H1 (cell line): Measurements from ENCODE around the gene TRAF3IP1. TPM values are rescaled to one million over a fixed set of nuclear protein-coding genes. Genes with fewer than 3 reads are reported as not detected.

Source experiments
- CTCF ChIA-PET: fragments of 300-600 bp; sonication (Branson Sonifier 250); formaldehyde crosslinking; loops from one replicate; lab custom pipeline; 2021; ENCODE audit not compliant: partially characterized antibody; lab: Charles Lee
- POLR2A ChIA-PET: fragments of 300-600 bp; sonication (Branson Sonifier 250); formaldehyde crosslinking; loops from one replicate; lab custom pipeline; 2021; ENCODE audit warnings: inconsistent platforms; ENCODE audit not compliant: partially characterized antibody; lab: Charles Lee
- DNase-seq, 2 experiments: peaks; one replicate each; pipeline versions ENCODE4 v3.0.0 to v3.0.0-alpha.2; 2010 to 2022; ENCODE audit warnings: low spot score in 2 of 2, low read depth in 1 of 2, mixed read lengths in 1 of 2
- FAIRE-seq: peaks from 2 replicates; lab custom pipeline; 2011; peaks lifted over from hg19 to GRCh38; lab: Jason Lieb, UNC
- H2AFZ ChIP-seq: 2 replicates; pipeline ENCODE4 v1.8.1; 2012; ENCODE audit warnings: low read length, inconsistent platforms
- H2AK5ac ChIP-seq: 2 replicates; pipeline ENCODE4 v1.6.1; 2013; ENCODE audit warnings: low read depth, low read length
- H2BK120ac ChIP-seq: replicated peaks from 2 replicates; pipeline ENCODE3; 2013; ENCODE audit warnings: low read depth, low read length, inconsistent platforms
- H2BK12ac ChIP-seq: 2 replicates; pipeline ENCODE4 v1.6.1; 2013; ENCODE audit warnings: low read depth, low read length
- H2BK15ac ChIP-seq: 2 replicates; pipeline ENCODE4 v1.6.1; 2013; ENCODE audit warnings: low read length
- H2BK20ac ChIP-seq: 2 replicates; pipeline ENCODE4 v1.6.1; 2013; ENCODE audit warnings: low read length
- H2BK5ac ChIP-seq: 2 replicates; pipeline ENCODE4 v1.6.1; 2013; ENCODE audit warnings: low read depth, low read length
- H3K14ac ChIP-seq: 2 replicates; pipeline ENCODE4 v1.6.1; 2013; ENCODE audit warnings: inconsistent platforms; ENCODE audit not compliant: insufficient read length
- H3K18ac ChIP-seq: 2 replicates; pipeline ENCODE4 v1.6.1; 2013; ENCODE audit warnings: low read length; ENCODE audit errors: extremely low read depth
- H3K23ac ChIP-seq: 2 replicates; pipeline ENCODE4 v1.6.1; 2013; ENCODE audit warnings: inconsistent platforms; ENCODE audit not compliant: insufficient read length
- H3K23me2 ChIP-seq: 2 replicates; pipeline ENCODE4 v1.6.1; 2013; ENCODE audit warnings: low read depth, low read length
- H3K27ac ChIP-seq: 2 replicates; pipeline ENCODE4 v1.6.1; 2011; ENCODE audit warnings: low read depth, low read length, inconsistent platforms
- H3K27me3 ChIP-seq, 4 experiments: replicated peaks in 1 of 4; 1 replicate in 1 of 4; 2 replicates in 3 of 4; pipeline versions ENCODE4 v1.6.1 to v1.8.1; 2011 to 2013; ENCODE audit warnings: low read length in 3 of 4, mild to moderate bottlenecking in 3 of 4, inconsistent platforms in 2 of 4, mixed read lengths in 2 of 4, moderate library complexity in 1 of 4; ENCODE audit not compliant: control insufficient read depth in 3 of 4, insufficient read depth in 3 of 4; ENCODE audit errors: extremely low read depth in 1 of 4
- H3K36me3 ChIP-seq, 4 experiments: 2 replicates each; pipeline versions ENCODE4 v1.6.1 to v1.8.1; 2011 to 2013; ENCODE audit warnings: mild to moderate bottlenecking in 4 of 4, low read length in 3 of 4, moderate library complexity in 2 of 4, control low read depth in 1 of 4, inconsistent platforms in 1 of 4; ENCODE audit not compliant: insufficient read depth in 4 of 4, control insufficient read depth in 2 of 4
- H3K4ac ChIP-seq: replicated peaks from 2 replicates; pipeline ENCODE3; 2013; ENCODE audit warnings: low read length, low read depth, mixed read lengths, inconsistent platforms; ENCODE audit not compliant: insufficient read length
- H3K4me1 ChIP-seq, 4 experiments: replicated peaks in 1 of 4; 1 replicate in 1 of 4; 2 replicates in 3 of 4; pipeline versions ENCODE4 v1.6.1 to v1.8.1; 2011 to 2013; ENCODE audit warnings: low read length in 3 of 4, inconsistent platforms in 2 of 4, mixed read lengths in 1 of 4; ENCODE audit not compliant: insufficient read depth in 4 of 4, control insufficient read depth in 3 of 4
- H3K4me2 ChIP-seq, 2 experiments: 2 replicates each; pipeline versions ENCODE4 v1.6.1 to v1.8.1; 2011 to 2013; ENCODE audit warnings: low read depth in 2 of 2, low read length in 2 of 2, control low read depth in 1 of 2, inconsistent platforms in 1 of 2, mild to moderate bottlenecking in 1 of 2; ENCODE audit not compliant: insufficient read depth in 1 of 2
- H3K4me3 ChIP-seq, 4 experiments: fragments of 200-600, 300-600 bp in 1 of 4; sonication (generic), shearing (Covaris generic), sonication (Bioruptor Twin) in 1 of 4; 2 replicates each; pipeline versions ENCODE4 v1.5.1 to v1.8.1; 2011 to 2016; ENCODE audit warnings: low read length in 4 of 4, low read depth in 3 of 4, control low read depth in 2 of 4, inconsistent platforms in 2 of 4, mild to moderate bottlenecking in 2 of 4, mixed read lengths in 1 of 4, moderate library complexity in 1 of 4; ENCODE audit not compliant: insufficient read depth in 2 of 4; ENCODE audit errors: extremely low read depth in 1 of 4
- H3K56ac ChIP-seq: replicated peaks from 2 replicates; pipeline ENCODE3; 2013; ENCODE audit warnings: low read depth, mild to moderate bottlenecking, mixed read lengths, low read length, inconsistent platforms; ENCODE audit not compliant: insufficient read length
- H3K79me1 ChIP-seq: 2 replicates; pipeline ENCODE4 v1.6.1; 2013; ENCODE audit warnings: low read depth, low read length, control low read depth
- H3K79me2 ChIP-seq, 2 experiments: 2 replicates each; pipeline versions ENCODE4 v1.6.1 to v1.8.1; 2012 to 2013; ENCODE audit warnings: low read length in 2 of 2, mild to moderate bottlenecking in 2 of 2, inconsistent platforms in 1 of 2; ENCODE audit not compliant: insufficient read depth in 2 of 2, control insufficient read depth in 1 of 2
- H3K9ac ChIP-seq, 4 experiments: replicated peaks in 1 of 4; 1 replicate in 1 of 4; 2 replicates in 3 of 4; pipeline versions ENCODE4 v1.6.1 to v1.8.1; 2011 to 2013; ENCODE audit warnings: low read depth in 3 of 4, low read length in 3 of 4, control low read depth in 2 of 4, mild to moderate bottlenecking in 2 of 4, moderate library complexity in 2 of 4, inconsistent platforms in 1 of 4; ENCODE audit errors: extremely low read depth in 1 of 4
- H3K9me3 ChIP-seq, 2 experiments: 2 replicates each; pipeline versions ENCODE4 v1.6.1 to v1.8.1; 2012 to 2013; ENCODE audit warnings: mild to moderate bottlenecking in 2 of 2, moderate library complexity in 2 of 2, control low read depth in 1 of 2, inconsistent platforms in 1 of 2, low read depth in 1 of 2, low read length in 1 of 2, mixed read lengths in 1 of 2; ENCODE audit not compliant: insufficient read depth in 2 of 2
- H4K20me1 ChIP-seq, 2 experiments: replicated peaks in 1 of 2; 2 replicates each; pipeline versions ENCODE3 to v1.8.1; 2011 to 2013; ENCODE audit warnings: inconsistent platforms in 2 of 2, low read length in 2 of 2, mild to moderate bottlenecking in 1 of 2; ENCODE audit not compliant: insufficient read depth in 2 of 2, control insufficient read depth in 1 of 2
- H4K5ac ChIP-seq: 2 replicates; pipeline ENCODE4 v1.6.1; 2013; ENCODE audit warnings: low read length, low read depth, mixed read lengths, inconsistent platforms; ENCODE audit not compliant: insufficient read length
- H4K8ac ChIP-seq: 2 replicates; pipeline ENCODE4 v1.8.0; 2013; ENCODE audit warnings: mild to moderate bottlenecking, moderate library complexity, low read length, inconsistent platforms; ENCODE audit not compliant: insufficient read depth; ENCODE audit errors: extremely low read depth
- H4K91ac ChIP-seq: replicated peaks from 2 replicates; pipeline ENCODE3; 2013; ENCODE audit warnings: low read length, mixed read lengths, inconsistent platforms; ENCODE audit not compliant: insufficient read length
- CBX5 ChIP-seq: fragments of 300-800, 300-1000 bp; sonication (generic); IDR thresholded peaks from 2 replicates; pipeline ENCODE4 v1.7.1; 2016; ENCODE audit warnings: antibody characterized with exemption, low read length, low read depth
- CREB1 ChIP-seq: IDR thresholded peaks from 2 replicates; pipeline ENCODE4 v1.6.1; 2012; ENCODE audit warnings: inconsistent platforms
- CTBP2 ChIP-seq: IDR thresholded peaks from 2 replicates; pipeline ENCODE4 v1.7.0; 2011; ENCODE audit warnings: borderline replicate concordance, mild to moderate bottlenecking, moderate library complexity, mixed read lengths, low read length; ENCODE audit not compliant: insufficient read depth, insufficient read length
- EGR1 ChIP-seq: IDR thresholded peaks from 2 replicates; pipeline ENCODE4 v1.6.1; 2011; ENCODE audit warnings: low read depth, low read length, borderline replicate concordance
- EP300 ChIP-seq, 2 experiments: IDR thresholded peaks; 1 replicate in 1 of 2; 2 replicates in 1 of 2; pipeline ENCODE4 v1.6.1; 2011 to 2012; ENCODE audit warnings: low read depth in 2 of 2, low read length in 2 of 2, mild to moderate bottlenecking in 2 of 2, borderline replicate concordance in 1 of 2, inconsistent platforms in 1 of 2, moderate library complexity in 1 of 2
- GABPA ChIP-seq: IDR thresholded peaks from 2 replicates; pipeline ENCODE4 v1.6.1; 2011; ENCODE audit warnings: mild to moderate bottlenecking, low read length, moderate library complexity, borderline replicate concordance; ENCODE audit not compliant: insufficient read depth
- KDM1A ChIP-seq: fragments of 200-600, 300-600 bp; sonication (generic); IDR thresholded peaks from 2 replicates; pipeline ENCODE4 v1.7.1; 2016; ENCODE audit warnings: mild to moderate bottlenecking, low read length, borderline replicate concordance
- KDM5A ChIP-seq: fragments of 200-600 bp; IDR thresholded peaks from 2 replicates; pipeline ENCODE4 v1.7.1; 2012; ENCODE audit warnings: mild to moderate bottlenecking, low read length, inconsistent platforms, mixed read lengths
- PHF8 ChIP-seq: fragments of 200-600 bp; sonication (generic); conservative IDR thresholded peaks from 2 replicates; pipeline ENCODE4 v1.7.1; 2012; ENCODE audit warnings: low read depth, mild to moderate bottlenecking, inconsistent platforms, low read length, moderate library complexity
- SP1 ChIP-seq: IDR thresholded peaks from 2 replicates; pipeline ENCODE4 v1.6.1; 2011; ENCODE audit warnings: low read depth, low read length
- TAF7 ChIP-seq: optimal IDR thresholded peaks from 2 replicates; pipeline ENCODE3; 2011; ENCODE audit warnings: low read depth, mild to moderate bottlenecking, inconsistent platforms, low read length, moderate library complexity, borderline replicate concordance
- WGBS, 2 experiments: shearing (Covaris generic) in 1 of 2; methylation state at CpG; one replicate each; pipeline versions ENCODE4 v1.1.6 to v1.1.7; 2013 to 2015; ENCODE audit warnings: low lambda C conversion rate in 2 of 2, mixed read lengths in 2 of 2, inconsistent platforms in 1 of 2, low coverage in 1 of 2, missing lambda C conversion rate in 1 of 2; ENCODE audit not compliant: insufficient replicate concordance in 2 of 2, insufficient coverage in 1 of 2, insufficient read length in 1 of 2; ENCODE audit errors: extremely low coverage in 1 of 2, missing lambda C conversion rate in 1 of 2; 5-methylcytosine and 5-hydroxymethylcytosine counted together
- polyA plus RNA-seq, 7 experiments: library from polyadenylated mRNA; depleted of rRNA in 3 of 7; stranded (reverse) in 5 of 7; unstranded in 2 of 7; fragments of >200 nt in 5 of 7; fragments of 200-250 nt in 2 of 7; gene quantifications; 1 replicate in 5 of 7; 2 replicates in 1 of 7; 4 replicates in 1 of 7; pipeline versions ENCODE4 v1.2.1 to v1.2.3, GENCODE V29; 2011 to 2013; ENCODE audit warnings: missing spikeins in 2 of 7, mixed read lengths in 2 of 7
- total RNA-seq: library from RNA; stranded (reverse); fragmentation: NEBNext Ultra II Directional; extraction: Animal tissue kit (Norgen Biotek cat#: 25700); gene quantifications from 2 replicates; pipeline ENCODE4 v1.2.1, GENCODE V29; 2021

Gene TRAF3IP1
- total and polyA plus RNA-seq, 2 of the 8 experiments (the other 6 are each of a cell fraction or from before 2014, with no cell fraction given), result 2.3 to 17.5 TPM

- Histone ChIP-seq H3K56ac (no peak overlapping the region), H2BK5ac (no peak overlapping the region), H3K79me2 (peaks cover 0 to 6% of the 10 kb centered on the region in 2 experiments; a peak in 2 of 4 replicates), H2BK15ac (no peak overlapping the region), H3K36me3 (peaks cover 8 to 53% (median 36%) of the 10 kb centered on the region in 4 experiments; a peak in 7 of 8 replicates), H3K18ac (no peak overlapping the region), H2BK20ac (no peak overlapping the region), H2AK5ac (no peak overlapping the region), H3K23me2 (no peaks in the 10 kb centered on the region), H4K5ac (no peak overlapping the region), H3K4me2 (no peak overlapping the region), H3K9ac (no peak overlapping the region), H2BK120ac (no peak overlapping the region), H4K91ac (no peak overlapping the region), H4K8ac (no peak overlapping the region), H3K79me1 (peaks cover 12% of the 10 kb centered on the region; the same call in 1 of the 2 replicates), H3K4me1 (no peaks in the 10 kb centered on the region; a peak in 1 of 7 replicates), H3K27ac (no peak overlapping the region), H2AFZ (no peak overlapping the region), H3K14ac (no peak overlapping the region), H3K4me3 (no peak overlapping the region), H2BK12ac (no peak overlapping the region), H3K23ac (no peak overlapping the region), H3K9me3 (no peaks in the 10 kb centered on the region; a peak in 1 of 4 replicates), H4K20me1 (peaks cover 4 to 12% of the 10 kb centered on the region in 2 experiments), H3K4ac (no peak overlapping the region), H3K27me3 (no peaks in the 10 kb centered on the region)
- POLR2A ChIA-PET, result interaction anchor here (1.4 kb wide), 1 partner anchor 8 kb away, joined by 3 read pairs; no protein-coding TSS in a partner anchor
- WGBS, 2 experiments, result 86% methylated on average over 15 of the region's 19 CpGs; no CpG with 5 or more reads in 1 of the 2 experiments
- CTCF ChIA-PET, result interaction anchor here (0.7 to 1.9 kb wide), 5 partner anchors 12 to 170 kb away, joined by 3 to 8 read pairs (median 3); no protein-coding TSS in a partner anchor
- DNase-seq, result no peak
- FAIRE-seq, result no peak
- TF ChIP-seq SP1, result no peak
- TF ChIP-seq PHF8, result no peak
- TF ChIP-seq GABPA, result no peak
- no peak for TF ChIP-seq KDM1A
- TF ChIP-seq EP300 (IDR thresholded peaks at IDR 0.05; ENCODE audit: borderline replicate concordance in 1 of 2, low read depth in 2 of 2, low read length in 2 of 2), result no peak
- TF ChIP-seq CTBP2, result no peak
- TF ChIP-seq CBX5, result no peak
- TF ChIP-seq CREB1, result no peak
- TF ChIP-seq EGR1, result no peak
- TF ChIP-seq KDM5A, result no peak
- TF ChIP-seq TAF7, result no peak
Observed at GRCh38 chr2:238448031-238448955, 128.0 kb downstream of the TRAF3IP1 start.
